Hepatocyte (in vitro differentiated cells): Measurements from ENCODE around the gene DPF3.

Source experiments
- EZH2 ChIP-seq: fragments of 200-600 bp; sonication (generic); IDR thresholded peaks from 2 replicates; pipeline ENCODE4 v1.6.1; 2016; ENCODE audit warnings: antibody characterized with exemption, mild to moderate bottlenecking, borderline replicate concordance
- EZH2phosphoT487 ChIP-seq: fragments of 200-600 bp; sonication (generic); IDR thresholded peaks from one replicate; pipeline ENCODE4 v1.6.1; 2018; ENCODE audit warnings: antibody characterized with exemption, mild to moderate bottlenecking, low read depth, moderate library complexity; ENCODE audit not compliant: unreplicated experiment, severe bottlenecking
- TF ChIP-seq, protein P1 (sequence below): fragments of 200-600 bp; sonication (generic); IDR thresholded peaks from 2 replicates; pipeline ENCODE4 v1.5.1; 2016; ENCODE audit warnings: antibody characterized with exemption, mild to moderate bottlenecking; ENCODE audit not compliant: poor library complexity

DNA sequence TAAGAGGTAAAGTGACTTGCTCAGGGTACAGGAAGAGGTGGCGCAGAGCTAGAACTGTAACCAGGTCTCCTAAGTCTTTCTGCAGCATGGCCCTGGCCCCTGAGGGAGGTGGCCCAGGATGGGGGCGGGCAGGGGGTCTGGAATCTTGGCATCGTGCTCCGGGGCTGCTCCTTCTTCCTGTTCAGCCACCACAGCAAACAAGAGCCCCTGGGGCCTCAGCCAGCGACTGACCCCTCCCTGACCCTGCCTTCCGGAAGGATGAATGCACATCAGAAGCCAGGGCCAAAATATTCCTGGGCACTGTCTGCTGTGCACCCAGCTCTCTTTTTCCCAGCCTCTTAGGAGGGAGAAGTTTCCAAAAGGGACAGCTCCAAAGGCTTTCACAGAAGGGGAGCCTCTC, 242.8 kb downstream of the DPF3 start:
- TF ChIP-seq, protein P1, sequence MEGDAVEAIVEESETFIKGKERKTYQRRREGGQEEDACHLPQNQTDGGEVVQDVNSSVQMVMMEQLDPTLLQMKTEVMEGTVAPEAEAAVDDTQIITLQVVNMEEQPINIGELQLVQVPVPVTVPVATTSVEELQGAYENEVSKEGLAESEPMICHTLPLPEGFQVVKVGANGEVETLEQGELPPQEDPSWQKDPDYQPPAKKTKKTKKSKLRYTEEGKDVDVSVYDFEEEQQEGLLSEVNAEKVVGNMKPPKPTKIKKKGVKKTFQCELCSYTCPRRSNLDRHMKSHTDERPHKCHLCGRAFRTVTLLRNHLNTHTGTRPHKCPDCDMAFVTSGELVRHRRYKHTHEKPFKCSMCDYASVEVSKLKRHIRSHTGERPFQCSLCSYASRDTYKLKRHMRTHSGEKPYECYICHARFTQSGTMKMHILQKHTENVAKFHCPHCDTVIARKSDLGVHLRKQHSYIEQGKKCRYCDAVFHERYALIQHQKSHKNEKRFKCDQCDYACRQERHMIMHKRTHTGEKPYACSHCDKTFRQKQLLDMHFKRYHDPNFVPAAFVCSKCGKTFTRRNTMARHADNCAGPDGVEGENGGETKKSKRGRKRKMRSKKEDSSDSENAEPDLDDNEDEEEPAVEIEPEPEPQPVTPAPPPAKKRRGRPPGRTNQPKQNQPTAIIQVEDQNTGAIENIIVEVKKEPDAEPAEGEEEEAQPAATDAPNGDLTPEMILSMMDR: no peak
- no peak for TF ChIP-seq EZH2
- no peak for TF ChIP-seq EZH2phosphoT487
